WTC11 (cell line): ENCODE measurements around the gene GRK7. TPM values are rescaled to one million over a fixed set of nuclear protein-coding genes. Genes with fewer than 3 reads are reported as not detected.

Experiments
- ATAC-seq: fragments of 200-7000 bp; cut with Tn5 transposase; 2 replicates; pipeline ENCODE4 v1.10.0; 2021; ENCODE audit warnings: mild to moderate bottlenecking, moderate library complexity
- CTCF ChIA-PET: fragments of 300-600 bp; sonication (Branson Sonifier 250); formaldehyde crosslinking; loops from one replicate; lab custom pipeline; 2021; ENCODE audit warnings: antibody characterized with exemption; lab: Charles Lee
- POLR2A ChIA-PET: fragments of 350-600 bp; sonication (Branson Sonifier 250); formaldehyde crosslinking; loops from one replicate; lab custom pipeline; 2021; ENCODE audit warnings: antibody characterized with exemption; lab: Charles Lee
- DNase-seq: peaks from one replicate; pipeline ENCODE4 v3.0.0; 2021; ENCODE audit warnings: low spot score
- H3K27ac Mint-ChIP-seq: 2 replicates; pipeline ENCODE4 v1.8.0; 2021; ENCODE audit warnings: mixed read lengths
- H3K27me3 Mint-ChIP-seq: 2 replicates; pipeline ENCODE4 v1.8.0; 2021; ENCODE audit warnings: low read depth, mild to moderate bottlenecking, moderate library complexity, mixed read lengths
- H3K36me3 Mint-ChIP-seq: 2 replicates; pipeline ENCODE4 v1.8.0; 2021; ENCODE audit warnings: mixed read lengths
- H3K4me1 Mint-ChIP-seq: 2 replicates; pipeline ENCODE4 v1.8.0; 2022; ENCODE audit warnings: mixed read lengths
- H3K4me3 Mint-ChIP-seq: 2 replicates; pipeline ENCODE4 v1.8.0; 2021; ENCODE audit warnings: mild to moderate bottlenecking, moderate library complexity, mixed read lengths
- H3K9me3 Mint-ChIP-seq: 2 replicates; pipeline ENCODE4 v1.8.0; 2021; ENCODE audit warnings: mixed read lengths
- ATF1 ChIP-seq: sonication (generic); formaldehyde crosslinking; IDR thresholded peaks from 2 replicates; pipeline ENCODE4 v1.8.1; 2023; ENCODE audit warnings: mild to moderate bottlenecking, moderate library complexity, missing genetic modification reagents
- CTCF ChIP-seq: fragments of 200-600 bp; IDR thresholded peaks from 2 replicates; pipeline ENCODE4 v1.8.0; 2022; ENCODE audit warnings: antibody characterized with exemption
- E2F5 ChIP-seq: sonication (generic); formaldehyde crosslinking; IDR thresholded peaks from 2 replicates; pipeline ENCODE4 v1.8.1; 2022; ENCODE audit warnings: mild to moderate bottlenecking, moderate library complexity, missing genetic modification reagents
- EMX1 ChIP-seq: fragments of 250-450 bp; sonication (Bioruptor Pico); IDR thresholded peaks from 2 replicates; pipeline ENCODE4 v1.8.0; 2021; ENCODE audit warnings: mild to moderate bottlenecking
- ETV6 ChIP-seq: sonication (generic); formaldehyde crosslinking; IDR thresholded peaks from 2 replicates; pipeline ENCODE4 v1.8.1; 2022; ENCODE audit warnings: mild to moderate bottlenecking, missing genetic modification reagents
- FOXK1 ChIP-seq: sonication (generic); formaldehyde crosslinking; IDR thresholded peaks from 2 replicates; pipeline ENCODE4 v1.8.0; 2022; ENCODE audit warnings: mild to moderate bottlenecking, moderate library complexity, missing genetic modification reagents
- FOXP1 ChIP-seq: sonication (generic); formaldehyde crosslinking; IDR thresholded peaks from 2 replicates; pipeline ENCODE4 v1.8.0; 2022; ENCODE audit warnings: missing genetic modification reagents, mild to moderate bottlenecking, moderate library complexity, borderline replicate concordance
- FOXP4 ChIP-seq: sonication (generic); formaldehyde crosslinking; IDR thresholded peaks from 2 replicates; pipeline ENCODE4 v1.8.0; 2022; ENCODE audit warnings: mild to moderate bottlenecking, missing genetic modification reagents
- HMGXB4 ChIP-seq: sonication (generic); formaldehyde crosslinking; IDR thresholded peaks from 2 replicates; pipeline ENCODE4 v1.8.1; 2023; ENCODE audit warnings: mild to moderate bottlenecking, moderate library complexity, missing genetic modification reagents
- JAZF1 ChIP-seq: fragments of 250-450 bp; sonication (Bioruptor Pico); IDR thresholded peaks from 2 replicates; pipeline ENCODE4 v1.9.0; 2021; ENCODE audit warnings: moderate library complexity, mild to moderate bottlenecking, inconsistent platforms
- KAT7 ChIP-seq: sonication (generic); formaldehyde crosslinking; IDR thresholded peaks from 2 replicates; pipeline ENCODE4 v1.8.1; 2023; ENCODE audit warnings: missing genetic modification reagents, mild to moderate bottlenecking, borderline replicate concordance
- MXD4 ChIP-seq: fragments of 250-450 bp; sonication (Bioruptor Pico); IDR thresholded peaks from 2 replicates; pipeline ENCODE4 v1.8.0; 2021; ENCODE audit warnings: mild to moderate bottlenecking, moderate library complexity, borderline replicate concordance
- PREB ChIP-seq: sonication (generic); formaldehyde crosslinking; IDR thresholded peaks from 2 replicates; pipeline ENCODE4 v1.8.1; 2022; ENCODE audit warnings: mild to moderate bottlenecking, missing genetic modification reagents, moderate library complexity, borderline replicate concordance
- SP1 ChIP-seq: sonication (generic); formaldehyde crosslinking; conservative IDR thresholded peaks from 2 replicates; pipeline ENCODE4 v1.8.1; 2022; ENCODE audit warnings: missing genetic modification reagents
- TP53 ChIP-seq: sonication (generic); formaldehyde crosslinking; IDR thresholded peaks from 2 replicates; pipeline ENCODE4 v1.8.1; 2023; ENCODE audit warnings: mild to moderate bottlenecking, missing genetic modification reagents
- USF1 ChIP-seq: sonication (generic); formaldehyde crosslinking; IDR thresholded peaks from 2 replicates; pipeline ENCODE4 v1.8.0; 2022; ENCODE audit warnings: mild to moderate bottlenecking, missing genetic modification reagents
- ZBTB21 ChIP-seq: sonication (generic); formaldehyde crosslinking; IDR thresholded peaks from 2 replicates; pipeline ENCODE4 v1.8.1; 2023; ENCODE audit warnings: mild to moderate bottlenecking, missing genetic modification reagents, borderline replicate concordance
- ZBTB43 ChIP-seq: sonication (generic); formaldehyde crosslinking; IDR thresholded peaks from 2 replicates; pipeline ENCODE4 v1.8.1; 2023; ENCODE audit warnings: mild to moderate bottlenecking, missing genetic modification reagents
- ZNF138 ChIP-seq: sonication (generic); formaldehyde crosslinking; conservative IDR thresholded peaks from 2 replicates; pipeline ENCODE4 v1.8.1; 2022; ENCODE audit warnings: mild to moderate bottlenecking, moderate library complexity, missing genetic modification reagents
- ZNF263 ChIP-seq: sonication (generic); formaldehyde crosslinking; IDR thresholded peaks from 2 replicates; pipeline ENCODE4 v1.8.1; 2022; ENCODE audit warnings: low read depth, mild to moderate bottlenecking, moderate library complexity, missing genetic modification reagents
- ZNF416 ChIP-seq: fragments of 250-450 bp; sonication (Bioruptor Pico); IDR thresholded peaks from 2 replicates; pipeline ENCODE4 v1.9.0; 2021; ENCODE audit warnings: mild to moderate bottlenecking, inconsistent platforms
- ZNF671 ChIP-seq: fragments of 250-450 bp; sonication (Bioruptor Pico); IDR thresholded peaks from 2 replicates; pipeline ENCODE4 v1.8.0; 2021; ENCODE audit warnings: mild to moderate bottlenecking
- total RNA-seq: library from RNA; stranded (reverse); gene quantifications from 3 replicates; pipeline ENCODE4 v1.2.3, GENCODE V29; 2021

Gene GRK7
- total RNA-seq, 1 experiment from 2014 or later = not detected

- Mint-ChIP-seq H3K27me3 (no peaks in the 10 kb centered on the region), H3K27ac (no peak overlapping the region), H3K9me3 (peaks cover 2% of the 10 kb centered on the region), H3K4me3 (no peak overlapping the region), H3K36me3 (0 out of 2 replicates have a peak, but pooled peaks cover 1% of the 10 kb centered on the region), H3K4me1 (no peaks in the 10 kb centered on the region)
- no peak for ATAC-seq
- CTCF ChIA-PET = no interaction called here
- POLR2A ChIA-PET = no interaction called here
- TF ChIP-seq ZNF263 (CRISPR knock-in tag) (no peak), FOXP1 (CRISPR knock-in tag) (no peak)
- DNase-seq = no peak
Measured at GRCh38 chr3:141810161-141810560, 47.0 kb downstream of the GRK7 start.

- Mint-ChIP-seq H3K27me3 (no peaks in the 10 kb centered on the region; the same call in 1 of the 2 replicates), H3K9me3 (peaks cover 13% of the 10 kb centered on the region), H3K27ac (no peak overlapping the region), H3K4me1 (no peaks in the 10 kb centered on the region), H3K4me3 (no peak overlapping the region), H3K36me3 (0 out of 2 replicates have a peak, but pooled peaks cover 2% of the 10 kb centered on the region)
- no peak for DNase-seq
- ChIA-PET POLR2A (no interaction called here), CTCF (no interaction called here)
- TF ChIP-seq CTCF = no peak
- no peak for TF ChIP-seq USF1
- no peak for TF ChIP-seq FOXP4 (CRISPR knock-in tag)
- TF ChIP-seq E2F5 (CRISPR knock-in tag) = no peak
- no peak for TF ChIP-seq ZNF671 (CRISPR knock-in tag)
- no peak for TF ChIP-seq ZBTB21 (CRISPR knock-in tag)
- TF ChIP-seq KAT7 (CRISPR knock-in tag) = no peak
- no peak for TF ChIP-seq ZNF138
- no peak for TF ChIP-seq SP1 (CRISPR knock-in tag)
- no peak for TF ChIP-seq JAZF1 (CRISPR knock-in tag)
- no peak for TF ChIP-seq TP53 (CRISPR knock-in tag)
- no peak for TF ChIP-seq ETV6 (CRISPR knock-in tag)
- TF ChIP-seq PREB (CRISPR knock-in tag) = no peak
- TF ChIP-seq FOXK1 (CRISPR knock-in tag) = no peak
- TF ChIP-seq HMGXB4 (CRISPR knock-in tag) = no peak
- TF ChIP-seq MXD4 (CRISPR knock-in tag) = no peak
- TF ChIP-seq ATF1 (CRISPR knock-in tag) = no peak
- TF ChIP-seq EMX1 = no peak
- no peak for TF ChIP-seq ZNF416
- no peak for TF ChIP-seq ZBTB43
- ATAC-seq = no peak
Measured at GRCh38 chr3:141811348-141811747, 48.1 kb downstream of the GRK7 start.
